AG04450 (cell line): ENCODE results near the gene EIF2B5. TPM values are rescaled to one million over a fixed set of nuclear protein-coding genes. Genes with fewer than 3 reads are reported as not detected.

Source experiments
- CTCF ChIA-PET: fragments of 300-600, 350-600 bp; formaldehyde crosslinking; extraction: SDS; loops from one replicate; lab custom pipeline; 2022; ENCODE audit warnings: antibody characterized with exemption, inconsistent platforms; lab: Charles Lee
- POLR2A ChIA-PET: fragments of 350-600 bp; formaldehyde crosslinking; extraction: SDS; loops from one replicate; lab custom pipeline; 2021; ENCODE audit warnings: antibody characterized with exemption, inconsistent platforms; lab: Yijun Ruan, JAX
- DNase-seq: peaks from one replicate; pipeline ENCODE4 v3.0.0-alpha.2; 2011; ENCODE audit warnings: low read depth, low spot score
- H3K27ac ChIP-seq: one replicate; pipeline ENCODE4 v1.5.1; 2012; ENCODE audit warnings: low read depth, low read length, control low read depth
- H3K27me3 ChIP-seq: one replicate; pipeline ENCODE4 v1.6.0; 2012; ENCODE audit warnings: low read length; ENCODE audit not compliant: control insufficient read depth, insufficient read depth
- H3K4me3 ChIP-seq: 2 replicates; pipeline ENCODE4 v1.5.1; 2011; ENCODE audit warnings: mild to moderate bottlenecking, low read depth, low read length, control low read depth
- H3K9me3 ChIP-seq: 2 replicates; pipeline ENCODE4 v1.5.1; 2012; ENCODE audit warnings: low read length; ENCODE audit not compliant: control insufficient read depth, insufficient read depth
- polyA plus RNA-seq: library from polyadenylated mRNA; depleted of rRNA; stranded (reverse); fragments of >200 nt; gene quantifications from 2 replicates; pipeline ENCODE4 v1.2.3, GENCODE V29; 2011
- TF ChIP-seq, protein P1 (sequence below): IDR thresholded peaks from 2 replicates; pipeline ENCODE4 v1.5.1; 2011; ENCODE audit warnings: low read depth, low read length, control low read depth, inconsistent platforms

The EIF2B5 gene
- polyA plus RNA-seq, 1 experiment, result 29.8 TPM

DNA sequence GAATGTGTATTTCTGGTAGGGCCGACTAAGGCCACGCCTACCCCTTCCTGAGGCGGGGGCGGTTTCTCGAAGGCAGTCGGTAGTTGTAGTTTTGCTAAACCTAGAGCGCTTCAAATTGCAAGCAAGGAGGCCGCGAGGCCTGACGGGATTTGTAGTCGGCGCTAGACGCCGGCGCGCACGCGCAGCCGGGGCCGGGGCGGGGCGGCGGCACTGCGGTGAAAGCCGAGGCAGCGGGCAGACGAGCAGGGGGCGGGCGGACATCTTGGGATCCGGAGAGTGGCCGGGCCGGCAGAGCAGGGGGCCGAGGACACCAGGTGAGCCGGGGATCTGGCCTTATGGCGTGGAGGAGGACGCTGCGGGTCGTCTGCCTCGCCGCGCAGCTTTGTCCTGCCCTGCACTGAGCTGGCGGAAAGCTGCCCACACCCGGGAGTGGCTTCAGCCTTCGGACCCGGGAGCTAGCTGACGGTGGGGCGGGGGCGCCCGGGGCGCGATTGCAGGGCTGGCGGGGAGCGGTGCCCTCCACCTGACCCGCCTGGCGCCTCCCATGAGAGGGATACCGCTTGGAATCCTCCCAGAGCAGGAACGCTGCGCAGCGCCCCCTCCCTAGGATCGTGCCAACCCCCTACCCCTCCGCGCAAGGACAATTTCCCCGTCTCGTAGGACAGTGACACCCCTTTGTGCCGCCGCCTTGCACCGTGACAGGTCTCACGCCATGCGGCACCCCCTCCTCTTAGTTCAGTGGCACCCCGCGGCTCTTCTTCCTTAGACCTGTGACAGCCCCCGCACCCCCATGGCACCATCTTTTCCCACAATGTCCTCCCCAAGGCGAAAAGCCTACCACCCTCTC is 39.7 kb downstream of the EIF2B5 start, which contains the start of gene AP2M1:
AP2M1 (plus strand) TSS at position 210 of the 847 bp plus-strand sequence. CDS start 2,139 bp downstream, outside the sequence.
- peak within 1 kb of the TSS; percentile 73 for H3K27ac ChIP-seq
- H3K9me3 ChIP-seq, result no peaks in the 10 kb centered on the region; the same call in 1 of the 2 replicates
- DNase-seq, result peak; percentile 99
- POLR2A ChIA-PET, result interaction anchor here (0.6 to 3.8 kb wide), 7 partner anchors 11 to 418 kb away, joined by 3 to 22 read pairs (median 5); partner anchors contain the start of genes ABCF3, DVL3 and EIF2B5
- no peaks in the 10 kb centered on the region for H3K27me3 ChIP-seq
- TF ChIP-seq, protein P1, sequence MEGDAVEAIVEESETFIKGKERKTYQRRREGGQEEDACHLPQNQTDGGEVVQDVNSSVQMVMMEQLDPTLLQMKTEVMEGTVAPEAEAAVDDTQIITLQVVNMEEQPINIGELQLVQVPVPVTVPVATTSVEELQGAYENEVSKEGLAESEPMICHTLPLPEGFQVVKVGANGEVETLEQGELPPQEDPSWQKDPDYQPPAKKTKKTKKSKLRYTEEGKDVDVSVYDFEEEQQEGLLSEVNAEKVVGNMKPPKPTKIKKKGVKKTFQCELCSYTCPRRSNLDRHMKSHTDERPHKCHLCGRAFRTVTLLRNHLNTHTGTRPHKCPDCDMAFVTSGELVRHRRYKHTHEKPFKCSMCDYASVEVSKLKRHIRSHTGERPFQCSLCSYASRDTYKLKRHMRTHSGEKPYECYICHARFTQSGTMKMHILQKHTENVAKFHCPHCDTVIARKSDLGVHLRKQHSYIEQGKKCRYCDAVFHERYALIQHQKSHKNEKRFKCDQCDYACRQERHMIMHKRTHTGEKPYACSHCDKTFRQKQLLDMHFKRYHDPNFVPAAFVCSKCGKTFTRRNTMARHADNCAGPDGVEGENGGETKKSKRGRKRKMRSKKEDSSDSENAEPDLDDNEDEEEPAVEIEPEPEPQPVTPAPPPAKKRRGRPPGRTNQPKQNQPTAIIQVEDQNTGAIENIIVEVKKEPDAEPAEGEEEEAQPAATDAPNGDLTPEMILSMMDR, result no peak
- peak within 1 kb of the TSS; percentile 98 for H3K4me3 ChIP-seq
- CTCF ChIA-PET, result interaction anchor here (0.8 to 1.5 kb wide), 2 partner anchors 75 to 279 kb away, joined by 3 to 6 read pairs; no protein-coding TSS in a partner anchor

DNA sequence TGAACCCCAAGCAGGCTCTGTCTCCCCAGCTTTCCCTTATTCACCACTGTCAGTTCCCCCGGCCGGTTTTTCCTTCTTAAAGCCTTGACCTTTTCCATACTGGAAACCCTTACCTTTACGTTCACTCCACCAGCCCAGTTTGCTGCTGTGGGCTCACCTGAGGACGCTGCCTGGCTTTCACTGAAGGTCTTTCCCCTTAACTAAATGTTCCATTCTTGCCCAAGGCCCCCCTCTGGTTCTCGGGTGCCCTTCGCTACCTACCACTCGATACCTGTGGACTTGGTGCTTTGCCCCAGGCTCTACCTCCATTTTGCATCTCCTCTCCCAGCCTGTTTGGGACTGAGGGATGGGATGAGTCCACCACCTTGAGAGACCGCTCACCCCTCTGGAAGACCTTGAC is 40.3 kb downstream of the EIF2B5 start:
- no peak for DNase-seq
- Histone ChIP-seq H3K4me3 (peak overlapping the region; percentile 98), H3K27me3 (no peaks in the 10 kb centered on the region), H3K9me3 (no peaks in the 10 kb centered on the region; the same call in 1 of the 2 replicates), H3K27ac (peak overlapping the region; percentile 73)
- TF ChIP-seq, protein P1, result no peak
- ChIA-PET CTCF (no interaction called here), POLR2A (interaction anchor here (2.0 to 3.8 kb wide), 2 partner anchors 11 to 19 kb away, joined by 16 to 17 read pairs; partner anchors contain the start of genes ABCF3 and DVL3)

DNA sequence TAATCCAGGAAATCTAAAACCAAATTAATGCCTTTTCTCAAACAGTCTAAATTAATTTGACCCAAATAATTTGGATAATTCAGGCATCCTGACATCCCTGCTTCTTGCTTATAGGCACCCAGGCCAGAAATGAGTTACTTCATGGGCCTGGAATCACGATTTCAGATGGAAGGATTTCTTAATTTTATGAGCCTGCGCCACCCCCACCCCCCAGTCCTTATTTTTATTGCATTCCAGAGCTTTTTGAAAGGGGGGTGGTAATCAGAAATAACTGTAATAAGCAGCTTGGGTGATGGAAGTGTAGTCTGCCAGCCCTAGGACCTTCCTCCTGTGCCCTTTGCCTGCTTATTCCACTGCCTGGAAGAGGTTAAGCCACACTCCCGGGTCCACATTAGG is 40.8 kb downstream of the EIF2B5 start:
- ChIA-PET CTCF (interaction anchor here (0.7 to 1.2 kb wide), 2 partner anchors 74 to 76 kb away, joined by 3 to 4 read pairs; partner anchors contain the start of gene EEF1AKMT4), POLR2A (interaction anchor here (0.6 to 1.7 kb wide), 7 partner anchors 8 to 187 kb away, joined by 3 to 28 read pairs (median 7); partner anchors contain the start of genes ABCF3 and EIF2B5)
- Histone ChIP-seq H3K4me3 (peak overlapping the region; percentile 98), H3K27me3 (no peaks in the 10 kb centered on the region), H3K27ac (peak overlapping the region; percentile 91), H3K9me3 (no peaks in the 10 kb centered on the region; the same call in 1 of the 2 replicates)
- no peak for DNase-seq
- TF ChIP-seq, protein P1, result no peak

DNA sequence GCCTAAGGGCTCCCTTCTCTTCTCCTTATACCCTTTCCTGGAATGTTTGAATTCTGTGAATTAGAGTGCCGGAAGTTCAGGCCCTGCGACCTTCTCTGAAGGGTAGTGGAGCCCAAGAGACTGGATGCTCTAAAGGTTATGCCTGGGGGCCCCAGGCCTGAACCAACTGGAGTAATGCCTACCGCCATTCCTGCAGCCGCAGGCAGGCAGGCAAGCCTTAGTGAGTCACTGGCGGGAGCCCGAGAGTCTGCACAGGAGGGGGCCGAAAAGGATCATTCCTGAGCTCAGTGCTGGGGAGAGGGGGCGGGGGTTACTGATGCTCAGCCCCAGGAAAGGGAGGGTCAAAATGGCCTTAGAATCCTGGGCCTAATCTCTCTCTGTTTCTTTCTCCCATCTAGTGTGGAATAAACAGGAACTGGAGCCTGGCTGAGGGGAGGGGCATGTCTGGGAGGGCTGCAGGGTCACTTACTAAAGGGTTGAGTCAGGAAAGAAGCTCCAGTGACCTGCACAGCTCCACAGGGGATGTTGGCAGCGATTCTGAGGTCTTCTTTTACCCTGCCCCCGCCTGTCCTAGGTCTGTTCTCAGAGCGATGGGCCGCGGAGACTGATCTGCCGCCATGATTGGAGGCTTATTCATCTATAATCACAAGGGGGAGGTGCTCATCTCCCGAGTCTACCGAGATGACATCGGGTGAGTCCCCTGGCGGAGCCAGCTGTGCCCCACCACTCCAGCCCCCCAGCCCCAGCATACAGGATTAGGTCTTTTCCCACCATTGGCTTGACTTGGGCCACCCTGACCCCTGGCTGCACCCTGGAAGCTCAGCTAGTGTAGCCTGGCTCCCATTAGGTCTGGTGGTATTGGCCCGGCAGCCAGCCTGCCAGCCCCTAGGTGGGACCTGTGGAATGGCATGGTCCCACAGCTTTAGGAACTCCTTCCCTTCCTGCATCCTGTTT is 41.5 kb downstream of the EIF2B5 start:
- no peaks in the 10 kb centered on the region for H3K27me3 ChIP-seq
- DNase-seq, result peak; percentile 88
- ChIA-PET POLR2A (interaction anchor here (0.5 to 1.7 kb wide), 9 partner anchors 8 to 186 kb away, joined by 3 to 28 read pairs (median 5); partner anchors contain the start of genes ABCF3 and EIF2B5), CTCF (interaction anchor here (0.7 to 2.4 kb wide), 5 partner anchors 16 to 292 kb away, joined by 3 to 6 read pairs (median 4); partner anchors contain the start of genes EEF1AKMT4 and PARL)
- peak overlapping the region; percentile 98 for H3K4me3 ChIP-seq
- peak overlapping the region; percentile 91 for H3K27ac ChIP-seq
- no peaks in the 10 kb centered on the region; the same call in 1 of the 2 replicates for H3K9me3 ChIP-seq
- TF ChIP-seq, protein P1, result no peak
